ENCODE measurements around the gene SMIM32. TPM values are rescaled to one million over a fixed set of nuclear protein-coding genes. Genes with fewer than 3 reads are reported as not detected.

The SMIM32 gene
- total RNA-seq, 4 donors from 2014 or later = 6.4 to 21.6 (median 13.5) TPM

GRCh38 chr5:136212252-136212721 lies 19.3 kb upstream of the SMIM32 start:
- in situ Hi-C loops (cut with MboI; ENCODE audit: low pct_ligation_motif_present in 1 of 4, low pct_unique_long_range_greater_than_20kb in 1 of 4, low sequenced_read_pairs in 3 of 4) (loop anchor here (5.0 to 25.0 kb wide), 5 partner anchors 267 to 650 kb away; no protein-coding TSS in a partner anchor), intact Hi-C loops (cut with DNase I; ENCODE audit: low total_unique reads) (loop anchor here (5.0 kb wide), 1 partner anchor 270 kb away; no protein-coding TSS in a partner anchor)
- Histone ChIP-seq H3K27me3 (no peaks in the 10 kb centered on the region), H3K36me3 (no peaks in the 10 kb centered on the region), H3K27ac (no peak overlapping the region), H3K4me3 (no peak overlapping the region), H3K4me1 (no peaks in the 10 kb centered on the region), H3K9me3 (no peaks in the 10 kb centered on the region)
- TF ChIP-seq EP300 (IDR thresholded peaks at IDR 0.05; ENCODE audit: low read depth) (no peak), CTCF (IDR thresholded peaks at IDR 0.05) (peak; percentile 83 to 90 (median 87))
- peak; percentile 67 for DNase-seq
- 17 to 42% methylated on average over 3 to 10 of the region's 10 CpGs for WGBS, 2 donors (ENCODE audit: low coverage in 1 of 2)

- TF ChIP-seq EP300 (IDR thresholded peaks at IDR 0.05; ENCODE audit: low read depth) (no peak), POLR2A (IDR thresholded peaks at IDR 0.05) (no peak), CTCF (IDR thresholded peaks at IDR 0.05) (no peak), POLR2AphosphoS5 (IDR thresholded peaks at IDR 0.05) (no peak)
- H3K4me1 ChIP-seq = no peaks in the 10 kb centered on the region
- WGBS, 2 donors (ENCODE audit: low coverage in 1 of 2) = 80 to 88% methylated on average over 6 to 10 of the region's 10 CpGs
- no peak overlapping the region for H3K4me3 ChIP-seq
- in situ Hi-C loops (cut with MboI; ENCODE audit: low pct_ligation_motif_present in 1 of 4, low pct_unique_long_range_greater_than_20kb in 1 of 4, low sequenced_read_pairs in 3 of 4) (loop anchor here (5.0 to 25.0 kb wide), 5 partner anchors 267 to 649 kb away; no protein-coding TSS in a partner anchor), intact Hi-C loops (cut with DNase I; ENCODE audit: low total_unique reads) (loop anchor here (5.0 kb wide), 1 partner anchor 269 kb away; no protein-coding TSS in a partner anchor)
- H3K27me3 ChIP-seq = no peaks in the 10 kb centered on the region
- no peaks in the 10 kb centered on the region for H3K36me3 ChIP-seq
- no peaks in the 10 kb centered on the region for H3K9me3 ChIP-seq
- H3K27ac ChIP-seq = no peak overlapping the region
- DNase-seq = no peak
Measured at GRCh38 chr5:136211282-136212040, 18.5 kb upstream of the SMIM32 start.

- in situ Hi-C loops (cut with MboI; ENCODE audit: low pct_ligation_motif_present in 1 of 4, low pct_unique_long_range_greater_than_20kb in 1 of 4, low sequenced_read_pairs in 3 of 4) (loop anchor here (5.0 to 25.0 kb wide), 5 partner anchors 265 to 648 kb away; no protein-coding TSS in a partner anchor), intact Hi-C loops (cut with DNase I; ENCODE audit: low total_unique reads) (loop anchor here (5.0 kb wide), 1 partner anchor 268 kb away; no protein-coding TSS in a partner anchor)
- Histone ChIP-seq H3K4me3 (no peak overlapping the region), H3K36me3 (no peaks in the 10 kb centered on the region), H3K27ac (no peak overlapping the region), H3K4me1 (no peaks in the 10 kb centered on the region), H3K27me3 (no peaks in the 10 kb centered on the region), H3K9me3 (no peaks in the 10 kb centered on the region)
- 77% methylated on average over 4 of the region's 4 CpGs; no CpG with 5 or more reads in 1 of the 2 donors for WGBS, 2 donors (ENCODE audit: low coverage in 1 of 2)
- no peak for TF ChIP-seq POLR2A (IDR thresholded peaks at IDR 0.05)
- no peak for TF ChIP-seq POLR2AphosphoS5 (IDR thresholded peaks at IDR 0.05)
- TF ChIP-seq CTCF (IDR thresholded peaks at IDR 0.05) = no peak
- no peak for TF ChIP-seq EP300 (IDR thresholded peaks at IDR 0.05; ENCODE audit: low read depth)
- no peak for DNase-seq
Measured at GRCh38 chr5:136210259-136210658, 17.3 kb upstream of the SMIM32 start.

- Histone ChIP-seq H3K27ac (no peak overlapping the region), H3K9me3 (no peaks in the 10 kb centered on the region), H3K4me1 (no peaks in the 10 kb centered on the region), H3K27me3 (no peaks in the 10 kb centered on the region), H3K36me3 (no peaks in the 10 kb centered on the region), H3K4me3 (no peak overlapping the region)
- in situ Hi-C loops (cut with MboI; ENCODE audit: low pct_ligation_motif_present in 1 of 4, low pct_unique_long_range_greater_than_20kb in 1 of 4, low sequenced_read_pairs in 3 of 4) (loop anchor here in 2 of 4 donors (10.0 to 25.0 kb wide), 2 partner anchors 265 to 647 kb away; no protein-coding TSS in a partner anchor), intact Hi-C loops (cut with DNase I; ENCODE audit: low total_unique reads) (no loop called here)
- WGBS, 2 donors (ENCODE audit: low coverage in 1 of 2) = 93% methylated on average over 14 of the region's 14 CpGs; no CpG with 5 or more reads in 1 of the 2 donors
- TF ChIP-seq POLR2AphosphoS5 (IDR thresholded peaks at IDR 0.05) (no peak), POLR2A (IDR thresholded peaks at IDR 0.05) (no peak), EP300 (IDR thresholded peaks at IDR 0.05; ENCODE audit: low read depth) (no peak), CTCF (IDR thresholded peaks at IDR 0.05) (no peak)
- DNase-seq = no peak
Measured at GRCh38 chr5:136209346-136209910, 16.5 kb upstream of the SMIM32 start.
